GM23338 (cell line): ENCODE data around the gene TGM2. TPM values are rescaled to one million over a fixed set of nuclear protein-coding genes. Genes with fewer than 3 reads are reported as not detected.

Experiments
- ATAC-seq: fragments of 200-7000 bp; cut with Tn5 transposase; 3 replicates; pipeline ENCODE4 v1.9.1; 2020
- DNase-seq: peaks from one replicate; pipeline ENCODE4 v3.0.0-alpha.2; 2015; ENCODE audit warnings: low spot score
- H2AFZ ChIP-seq: fragments of 200-600 bp; sonication (generic); 2 replicates; pipeline ENCODE4 v1.8.0; 2016; ENCODE audit warnings: antibody characterized with exemption, mild to moderate bottlenecking, moderate library complexity
- H3F3A ChIP-seq: fragments of 200-600 bp; sonication (generic); replicated peaks from 2 replicates; pipeline ENCODE4 v1.8.0; 2017; ENCODE audit warnings: antibody characterized with exemption, mixed run types, low read depth
- H3K27ac ChIP-seq: fragments of 200-600 bp; sonication (generic); 2 replicates; pipeline ENCODE4 v1.6.1; 2016; ENCODE audit warnings: low read depth
- H3K27me3 ChIP-seq: fragments of 200-600 bp; sonication (generic); 2 replicates; pipeline ENCODE4 v1.8.0; 2016; ENCODE audit warnings: mild to moderate bottlenecking, mixed run types, moderate library complexity; ENCODE audit not compliant: insufficient read depth
- H3K36me3 ChIP-seq: fragments of 200-600 bp; sonication (generic); 2 replicates; pipeline ENCODE4 v1.8.0; 2016; ENCODE audit warnings: mild to moderate bottlenecking; ENCODE audit not compliant: insufficient read depth
- H3K4me1 ChIP-seq: fragments of 200-600 bp; sonication (generic); 2 replicates; pipeline ENCODE4 v1.8.0; 2016; ENCODE audit warnings: mild to moderate bottlenecking, moderate library complexity; ENCODE audit not compliant: insufficient read depth
- H3K4me2 ChIP-seq: fragments of 200-600 bp; sonication (generic); 2 replicates; pipeline ENCODE4 v1.7.1; 2017; ENCODE audit warnings: mixed run types
- H3K4me3 ChIP-seq: fragments of 200-600 bp; sonication (generic); 2 replicates; pipeline ENCODE4 v1.6.1; 2016; ENCODE audit warnings: mixed run types
- H3K79me2 ChIP-seq: fragments of 200-600 bp; sonication (generic); replicated peaks from 2 replicates; pipeline ENCODE4 v1.8.0; 2017; ENCODE audit warnings: mild to moderate bottlenecking; ENCODE audit not compliant: insufficient read depth
- H3K9me2 ChIP-seq: fragments of 200-600 bp; sonication (generic); 2 replicates; pipeline ENCODE4 v1.8.0; 2017; ENCODE audit not compliant: insufficient read depth
- H4K20me1 ChIP-seq: fragments of 200-600 bp; sonication (generic); replicated peaks from 2 replicates; pipeline ENCODE4 v1.8.0; 2017; ENCODE audit warnings: mild to moderate bottlenecking; ENCODE audit not compliant: insufficient read depth
- H3K27ac Mint-ChIP-seq: 2 replicates; pipeline ENCODE4 v1.8.0; 2020; ENCODE audit warnings: inconsistent platforms, mild to moderate bottlenecking, moderate library complexity, mixed read lengths
- H3K27me3 Mint-ChIP-seq: 3 replicates; pipeline ENCODE4 v1.8.0; 2022; ENCODE audit warnings: low read depth, mild to moderate bottlenecking, moderate library complexity, mixed read lengths, inconsistent platforms; ENCODE audit not compliant: insufficient read depth, poor library complexity
- H3K36me3 Mint-ChIP-seq: 3 replicates; pipeline ENCODE4 v1.8.0; 2021; ENCODE audit warnings: low read depth, mild to moderate bottlenecking, inconsistent platforms, moderate library complexity, mixed read lengths
- H3K4me1 Mint-ChIP-seq: 3 replicates; pipeline ENCODE4 v1.8.0; 2020; ENCODE audit warnings: mild to moderate bottlenecking, inconsistent platforms, mixed read lengths
- H3K4me3 Mint-ChIP-seq: 3 replicates; pipeline ENCODE4 v1.8.0; 2021; ENCODE audit warnings: moderate library complexity, mild to moderate bottlenecking, inconsistent platforms, mixed read lengths
- H3K9me3 Mint-ChIP-seq: 3 replicates; pipeline ENCODE4 v1.8.0; 2020; ENCODE audit warnings: moderate library complexity, mild to moderate bottlenecking, inconsistent platforms, mixed read lengths
- CTCF ChIP-seq, 2 experiments: fragments of 200-600 bp in 1 of 2; sonication (generic) in 1 of 2; conservative IDR thresholded peaks; 2 replicates each; pipeline versions ENCODE4 v1.5.1 to v1.6.1; 2016 to 2017; ENCODE audit warnings: antibody characterized with exemption in 2 of 2, low read depth in 2 of 2, mild to moderate bottlenecking in 2 of 2, moderate library complexity in 1 of 2
- ETS1 ChIP-seq: IDR thresholded peaks from 2 replicates; pipeline ENCODE4 v1.6.1; 2016; ENCODE audit warnings: antibody characterized with exemption
- EZH2 ChIP-seq: fragments of 200-600 bp; sonication (generic); IDR thresholded peaks from one replicate; pipeline ENCODE4 v1.8.0; 2017; ENCODE audit warnings: antibody characterized with exemption, mild to moderate bottlenecking, low read depth; ENCODE audit not compliant: unreplicated experiment
- JUNB ChIP-seq: IDR thresholded peaks from one replicate; pipeline ENCODE4 v1.6.1; 2016; ENCODE audit warnings: antibody characterized with exemption; ENCODE audit not compliant: unreplicated experiment
- NANOG ChIP-seq: IDR thresholded peaks from 2 replicates; pipeline ENCODE4 v1.6.1; 2016; ENCODE audit warnings: antibody characterized with exemption, borderline replicate concordance
- POLR2AphosphoS5 ChIP-seq: IDR thresholded peaks from 2 replicates; pipeline ENCODE4 v1.6.1; 2016; ENCODE audit warnings: antibody characterized with exemption, low read depth
- ZNF114 ChIP-seq: fragments of 250-450 bp; sonication (Bioruptor Pico); IDR thresholded peaks from 2 replicates; pipeline ENCODE4 v1.5.0; 2020; ENCODE audit warnings: mild to moderate bottlenecking, moderate library complexity
- ZNF331 ChIP-seq: fragments of 250-450 bp; sonication (Bioruptor Pico); IDR thresholded peaks from 2 replicates; pipeline ENCODE4 v1.5.0; 2020; ENCODE audit warnings: low read depth, mild to moderate bottlenecking, moderate library complexity
- ZNF462 ChIP-seq: fragments of 250-450 bp; sonication (Bioruptor Pico); IDR thresholded peaks from 2 replicates; pipeline ENCODE4 v1.5.0; 2020; ENCODE audit warnings: mild to moderate bottlenecking, moderate library complexity
- polyA plus RNA-seq: library from polyadenylated mRNA; unstranded; fragments of >200 nt; fragmentation: Nextera tagmentation; extraction: Ambion mirVana; gene quantifications from 2 replicates; pipeline ENCODE4 v1.2.1, GENCODE V29; 2016
- total RNA-seq: library from RNA; depleted of rRNA; stranded (reverse); fragments of >200 nt; shearing (Covaris generic); gene quantifications from 2 replicates; pipeline ENCODE4 v1.2.3, GENCODE V29; 2014

TGM2 gene
- total and polyA plus RNA-seq, 2 experiments from 2014 or later: 0.45 to 1.0 TPM

- no peak overlapping the region for H3K4me2 ChIP-seq
- no peak for DNase-seq
- H3K79me2 ChIP-seq: no peaks in the 10 kb centered on the region
Observed at GRCh38 chr20:38159957-38160756, 4.9 kb downstream of the TGM2 start.

GRCh38 chr20:38159566-38159956, 5.5 kb downstream of the TGM2 start:
- Mint-ChIP-seq H3K4me3 (no peak overlapping the region), H3K27me3 (peaks cover 4% of the 10 kb centered on the region), H3K36me3 (no peaks in the 10 kb centered on the region), H3K9me3 (no peaks in the 10 kb centered on the region), H3K4me1 (no peaks in the 10 kb centered on the region; the same call in 2 of the 3 replicates), H3K27ac (no peak overlapping the region)
- H3K9me2 ChIP-seq: no peaks in the 10 kb centered on the region
- no peaks in the 10 kb centered on the region for H3K27me3 ChIP-seq
- DNase-seq (no peak), ATAC-seq (no peak)
- H3K4me2 ChIP-seq: no peak overlapping the region
- H3K36me3 ChIP-seq: no peaks in the 10 kb centered on the region
- no peak overlapping the region for H3K27ac ChIP-seq
- no peak overlapping the region for H2AFZ ChIP-seq
- H3K4me3 ChIP-seq: no peak overlapping the region
- H3F3A ChIP-seq: no peaks in the 10 kb centered on the region
- no peaks in the 10 kb centered on the region for H3K79me2 ChIP-seq
- no peaks in the 10 kb centered on the region; the same call in 1 of the 2 replicates for H3K4me1 ChIP-seq
- H4K20me1 ChIP-seq: no peaks in the 10 kb centered on the region; the same call in 1 of the 2 replicates
- TF ChIP-seq JUNB (no peak), ZNF462 (CRISPR knock-in tag) (no peak), POLR2AphosphoS5 (no peak), ETS1 (no peak), ZNF114 (CRISPR knock-in tag) (no peak), EZH2 (no peak), ZNF331 (CRISPR knock-in tag) (no peak), CTCF (conservative IDR thresholded peaks at IDR 0.05; ENCODE audit: low read depth in 2 of 2) (no peak), NANOG (no peak)

More at GRCh38 chr20:38159957-38160756, 4.9 kb downstream of the TGM2 start:
- H3K36me3 ChIP-seq: no peaks in the 10 kb centered on the region
- H3K27ac ChIP-seq: no peak overlapping the region
- H2AFZ ChIP-seq: no peak overlapping the region
- H3K27me3 ChIP-seq: no peaks in the 10 kb centered on the region
- no peaks in the 10 kb centered on the region for H3K9me3 Mint-ChIP-seq
- no peak for ATAC-seq
- H4K20me1 ChIP-seq: no peaks in the 10 kb centered on the region; the same call in 1 of the 2 replicates
- H3K4me1 Mint-ChIP-seq: no peaks in the 10 kb centered on the region
- no peak overlapping the region for H3K4me3 ChIP-seq
- no peaks in the 10 kb centered on the region for H3K9me2 ChIP-seq
- peaks cover 7% of the 10 kb centered on the region for H3K27me3 Mint-ChIP-seq
- no peaks in the 10 kb centered on the region for H3F3A ChIP-seq
- no peak for TF ChIP-seq EZH2
- no peak for TF ChIP-seq JUNB
- no peak for TF ChIP-seq NANOG
- no peak for TF ChIP-seq ZNF331 (CRISPR knock-in tag)
- no peak overlapping the region for H3K4me3 Mint-ChIP-seq
- no peaks in the 10 kb centered on the region for H3K36me3 Mint-ChIP-seq
- no peaks in the 10 kb centered on the region for H3K4me1 ChIP-seq
- no peak overlapping the region for H3K27ac Mint-ChIP-seq
